SK-N-MC (cell line): ENCODE data around the gene SLC38A6.
A peak's percentile ranks its signal among the peaks of the same experiment; 100 is the strongest.

Experiments used
- DNase-seq: peaks from one replicate; pipeline ENCODE4 v3.0.0-alpha.2; 2011; ENCODE audit warnings: low read depth, low spot score
- H3K27ac ChIP-seq: fragments of 200-600 bp; sonication (generic); 2 replicates; pipeline ENCODE4 v1.5.1; 2016; ENCODE audit warnings: mixed run types
- H3K36me3 ChIP-seq: fragments of 200-600 bp; sonication (generic); 2 replicates; pipeline ENCODE4 v1.6.1; 2017; ENCODE audit warnings: antibody characterized with exemption, low read length, mixed read lengths; ENCODE audit not compliant: insufficient read depth
- H3K4me3 ChIP-seq: fragments of 200-600 bp; sonication (generic); 2 replicates; pipeline ENCODE4 v1.5.1; 2016
- H3K9ac ChIP-seq: fragments of 200-600 bp; sonication (generic); 2 replicates; pipeline ENCODE4 v1.8.0; 2017; ENCODE audit warnings: mixed run types, mixed read lengths; ENCODE audit not compliant: insufficient read length
- H3K9me3 ChIP-seq: fragments of 200-600 bp; sonication (generic); 2 replicates; pipeline ENCODE4 v1.6.1; 2017; ENCODE audit warnings: low read depth, mild to moderate bottlenecking, antibody characterized with exemption, low read length, moderate library complexity, mixed read lengths
- EZH2 ChIP-seq: fragments of 200-600 bp; sonication (generic); IDR thresholded peaks from one replicate; pipeline ENCODE4 v1.6.1; 2017; ENCODE audit warnings: antibody characterized with exemption
- FOXP2 ChIP-seq: optimal IDR thresholded peaks from 2 replicates; pipeline ENCODE3; 2011; ENCODE audit warnings: mild to moderate bottlenecking, moderate library complexity; ENCODE audit not compliant: insufficient read depth; ENCODE audit errors: extremely low read length, control extremely low read depth
- POLR2AphosphoS5 ChIP-seq: IDR thresholded peaks from 2 replicates; pipeline ENCODE4 v1.6.1; 2012; ENCODE audit warnings: mild to moderate bottlenecking, low read depth, low read length, borderline replicate concordance

The SLC38A6 gene

DNA sequence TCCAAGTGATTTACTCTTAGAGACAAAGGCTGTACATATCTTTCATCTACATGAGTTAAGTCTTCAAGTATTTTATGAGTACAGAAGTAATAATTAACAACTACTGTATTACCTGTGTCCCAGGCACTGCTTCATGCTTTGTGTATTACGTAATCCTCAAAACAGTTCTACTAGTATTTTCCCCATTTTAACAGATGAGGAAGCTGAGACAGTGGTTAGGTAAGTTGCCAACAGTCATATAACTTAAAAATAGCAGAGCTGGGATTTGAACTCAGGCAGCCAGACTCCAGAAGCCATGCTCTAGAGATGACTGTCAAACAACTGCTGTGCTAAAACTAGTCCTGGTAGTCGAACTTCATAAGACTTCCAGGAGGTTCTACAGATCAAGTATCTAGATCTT is 10.9 kb upstream of the SLC38A6 start:
- no peak for DNase-seq
- Histone ChIP-seq H3K9me3 (no peaks in the 10 kb centered on the region), H3K9ac (no peak overlapping the region), H3K27ac (no peak overlapping the region), H3K36me3 (peaks cover 19% of the 10 kb centered on the region), H3K4me3 (no peak overlapping the region)
- TF ChIP-seq FOXP2 (no peak), EZH2 (no peak), POLR2AphosphoS5 (no peak)

DNA sequence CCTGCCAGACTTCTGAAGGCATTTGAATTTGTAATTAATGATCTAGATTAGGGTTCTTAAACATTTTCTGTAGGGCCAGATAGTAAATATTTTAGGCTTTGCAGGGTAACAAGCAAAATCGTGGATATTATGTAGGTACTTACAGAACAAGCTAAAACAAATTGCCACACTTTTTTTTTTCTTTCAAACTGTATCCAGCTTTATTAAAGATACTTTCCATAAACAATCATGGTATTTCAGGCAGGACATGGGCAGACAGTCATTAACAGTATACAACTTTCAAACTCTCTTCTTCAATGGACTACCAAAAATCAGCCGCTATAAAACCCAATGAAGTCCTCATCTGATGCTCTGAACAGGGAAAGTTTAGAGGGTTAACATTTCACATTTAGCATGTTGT is 9.8 kb upstream of the SLC38A6 start:
- Histone ChIP-seq H3K9ac (no peak overlapping the region), H3K9me3 (no peaks in the 10 kb centered on the region), H3K36me3 (peaks cover 31% of the 10 kb centered on the region), H3K4me3 (no peak overlapping the region), H3K27ac (no peak overlapping the region)
- no peak for DNase-seq
- TF ChIP-seq POLR2AphosphoS5: no peak
- no peak for TF ChIP-seq EZH2
- TF ChIP-seq FOXP2: no peak

DNA sequence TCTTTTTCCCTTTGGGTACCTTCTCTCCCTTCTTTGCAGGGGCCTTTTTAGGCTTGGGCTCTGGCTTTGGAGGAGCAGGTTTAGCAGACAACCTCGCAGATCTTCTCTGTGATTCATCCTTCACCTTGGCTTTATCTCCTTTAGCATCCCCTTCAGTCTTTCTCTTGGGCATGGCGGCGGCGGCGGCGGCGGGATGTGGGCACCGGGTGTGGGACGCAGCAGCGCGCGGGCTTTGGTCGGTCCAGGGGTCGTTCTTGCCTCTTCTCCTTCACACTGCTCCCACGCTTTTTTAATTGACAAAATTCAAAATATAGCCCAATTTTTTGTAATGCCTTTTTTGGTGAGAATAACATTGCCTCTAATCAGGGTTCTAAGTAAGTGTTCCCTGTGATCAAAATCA is 8.8 kb upstream of the SLC38A6 start:
- H3K27ac ChIP-seq: no peak overlapping the region

DNA sequence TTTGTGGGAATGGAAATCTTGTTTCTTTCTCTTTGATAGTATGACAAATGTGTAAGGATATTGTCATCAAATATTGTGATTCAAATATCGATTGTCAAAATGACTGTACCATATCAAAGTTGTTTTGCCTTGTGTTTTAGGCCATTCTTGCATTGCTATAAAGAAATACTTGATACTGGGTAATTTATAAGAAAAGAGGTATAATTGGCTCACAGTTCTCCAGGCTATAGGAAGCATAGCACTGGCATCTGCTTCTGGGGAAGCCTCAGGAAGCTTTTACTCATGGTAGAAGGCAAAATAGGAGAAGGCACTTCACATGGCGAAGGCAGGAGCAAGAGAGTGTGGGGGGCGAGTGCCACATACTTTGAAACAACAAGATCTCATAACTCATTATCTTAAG is 8.0 kb upstream of the SLC38A6 start:
- H3K9ac ChIP-seq: no peak overlapping the region
- DNase-seq: no peak
- H3K27ac ChIP-seq: no peak overlapping the region
- peaks cover 48% of the 10 kb centered on the region for H3K36me3 ChIP-seq
- H3K4me3 ChIP-seq: no peak overlapping the region
- no peaks in the 10 kb centered on the region for H3K9me3 ChIP-seq
- no peak for TF ChIP-seq FOXP2
- TF ChIP-seq POLR2AphosphoS5: no peak
- TF ChIP-seq EZH2: no peak

More for the DNA sequence above, 8.8 kb upstream of the SLC38A6 start:
- Histone ChIP-seq H3K36me3 (peaks cover 41% of the 10 kb centered on the region), H3K9ac (no peak overlapping the region), H3K9me3 (no peaks in the 10 kb centered on the region), H3K4me3 (no peak overlapping the region)
- no peak for DNase-seq
- TF ChIP-seq POLR2AphosphoS5 (no peak), FOXP2 (no peak), EZH2 (no peak)

DNA sequence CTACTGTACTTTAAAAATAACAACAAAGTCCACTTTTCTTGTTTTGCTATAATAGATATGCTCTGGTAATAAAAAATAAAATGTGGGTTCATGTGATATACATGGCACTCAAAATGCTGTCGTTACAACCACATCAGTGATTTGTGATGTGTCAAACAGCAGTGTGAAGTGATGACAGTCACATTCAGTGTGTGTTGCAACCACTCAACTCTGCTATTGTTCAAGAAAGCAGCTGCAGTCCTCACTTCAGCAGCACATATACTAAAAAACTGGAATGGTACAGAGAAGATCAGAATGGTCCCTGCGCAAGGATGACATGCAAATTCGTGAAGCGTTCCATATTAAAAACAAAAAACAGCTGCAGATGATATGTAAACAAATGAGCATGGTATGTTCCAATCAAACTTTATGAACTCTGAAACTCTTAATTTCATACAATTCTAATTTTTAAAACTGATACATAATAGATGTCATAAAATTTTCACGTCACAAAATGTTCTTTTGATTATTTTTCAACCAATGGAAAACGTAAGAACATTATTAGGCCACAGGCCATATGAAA is 6.9 kb upstream of the SLC38A6 start:
- Histone ChIP-seq H3K36me3 (peaks cover 53% of the 10 kb centered on the region), H3K9me3 (no peaks in the 10 kb centered on the region), H3K9ac (no peak overlapping the region), H3K4me3 (no peak overlapping the region), H3K27ac (no peak overlapping the region)
- TF ChIP-seq POLR2AphosphoS5 (no peak), FOXP2 (no peak), EZH2 (no peak)
- no peak for DNase-seq

DNA sequence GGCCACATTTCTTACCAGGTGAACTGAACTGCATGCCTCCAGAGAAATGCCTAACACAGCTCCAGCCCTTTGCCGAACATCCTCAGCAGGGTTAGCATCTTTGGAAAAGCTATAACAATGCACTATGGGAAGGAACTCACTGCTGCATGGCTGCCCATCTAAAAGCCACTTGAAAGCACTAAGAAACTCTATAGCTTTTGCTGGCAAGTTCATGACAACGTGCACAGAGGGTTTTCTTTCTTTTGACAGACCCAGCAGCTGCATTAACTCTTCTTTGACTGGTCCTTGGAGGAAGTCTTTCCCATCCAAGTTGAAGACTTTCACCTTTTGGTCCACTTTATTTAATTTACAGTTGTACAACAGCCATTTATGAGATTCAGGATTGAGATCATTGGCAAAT is 5.5 kb upstream of the SLC38A6 start:
- no peak for DNase-seq
- Histone ChIP-seq H3K36me3 (peaks cover 57% of the 10 kb centered on the region), H3K27ac (no peak overlapping the region), H3K9me3 (no peaks in the 10 kb centered on the region), H3K9ac (no peak overlapping the region), H3K4me3 (no peak overlapping the region)
- no peak for TF ChIP-seq FOXP2
- no peak for TF ChIP-seq EZH2
- no peak for TF ChIP-seq POLR2AphosphoS5

DNA sequence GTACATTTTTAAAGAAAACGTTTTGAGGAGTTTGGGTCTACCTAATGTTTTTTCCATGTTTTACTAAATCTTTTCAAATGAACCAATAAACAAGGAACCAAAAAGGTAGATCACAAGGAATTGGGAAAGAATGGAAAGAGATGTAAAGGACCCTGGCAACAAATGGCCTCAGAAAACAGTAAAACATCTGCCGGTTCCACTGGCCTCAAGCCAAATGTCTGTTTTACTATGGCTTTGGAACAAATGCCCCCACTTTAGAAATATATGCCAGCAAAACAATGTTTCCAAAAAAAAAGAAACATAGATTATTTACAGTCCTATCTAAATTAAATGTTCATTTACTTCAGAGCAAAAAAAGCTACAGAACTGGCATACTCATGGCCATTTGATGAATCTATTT is 3.2 kb upstream of the SLC38A6 start:
- Histone ChIP-seq H3K36me3 (peaks cover 57% of the 10 kb centered on the region), H3K9me3 (no peaks in the 10 kb centered on the region), H3K27ac (no peak overlapping the region), H3K4me3 (peak overlapping the region; percentile 5; the same call in 1 of the 2 replicates), H3K9ac (no peak overlapping the region)
- no peak for DNase-seq
- TF ChIP-seq EZH2 (no peak), POLR2AphosphoS5 (no peak), FOXP2 (no peak)

DNA sequence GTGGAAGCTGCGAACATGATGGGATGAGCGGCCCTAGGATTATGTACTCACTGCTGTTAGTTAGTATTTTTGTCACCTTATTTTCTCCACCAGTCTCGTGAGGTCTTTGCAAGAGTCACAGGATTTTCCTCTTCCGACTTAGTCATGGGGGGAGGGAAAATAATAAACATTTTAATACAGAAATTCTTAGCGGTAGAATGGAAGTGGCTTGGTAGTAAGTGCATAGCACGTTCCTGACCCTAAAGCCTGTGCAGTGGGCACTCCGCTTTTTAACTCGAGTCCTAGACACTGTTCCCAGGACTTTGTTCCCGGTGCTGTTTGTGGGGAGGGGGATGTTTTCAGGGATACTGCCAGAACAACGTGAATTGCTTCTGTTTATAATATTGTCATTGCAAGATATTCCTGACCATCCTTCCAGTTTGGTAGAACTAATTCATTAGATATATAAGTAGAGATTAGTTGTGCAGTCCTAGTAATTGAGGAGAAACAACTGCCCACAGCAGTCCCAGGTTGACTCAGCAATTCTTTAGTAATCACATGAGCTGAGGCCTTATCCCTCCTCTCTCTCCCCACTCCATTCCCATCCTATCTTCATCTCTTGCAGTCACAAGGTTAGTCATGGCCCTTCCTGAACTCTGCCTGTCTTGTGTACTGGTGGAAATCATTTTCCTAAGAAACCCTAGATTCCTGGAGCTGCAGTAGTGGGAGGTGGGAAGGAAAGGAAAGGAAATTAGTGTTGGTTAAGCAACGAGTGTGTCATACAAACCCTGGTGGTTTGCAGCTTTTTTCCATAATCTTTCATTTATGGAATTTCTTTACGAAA is 799 bp downstream of the SLC38A6 start:
- DNase-seq: no peak
- Histone ChIP-seq H3K27ac (peak overlapping the region; percentile 2; the same call in 1 of the 2 replicates), H3K9me3 (no peaks in the 10 kb centered on the region), H3K36me3 (peaks cover 46% of the 10 kb centered on the region), H3K4me3 (peak overlapping the region; percentile 91), H3K9ac (peak overlapping the region; percentile 96)
- TF ChIP-seq FOXP2 (no peak), POLR2AphosphoS5 (0 out of 2 replicates have a peak, but pooled peaks have one; percentile 7), EZH2 (no peak)
